GM03348 (cell line): ENCODE data around the gene MILR1.
"Not testable (repeated sequence)": the region's sequence is repeated elsewhere in the genome, so short reads cannot be mapped to it uniquely, and the experiment has no call there.

ENCODE experiments used
- DNase-seq: peaks from one replicate; pipeline ENCODE4 v3.0.0; 2012; ENCODE audit warnings: low spot score

The MILR1 gene

GRCh38 chr17:64448665-64449512 lies at the start of gene MILR1:
MILR1 (plus strand) TSS chr17:64449115; CDS start chr17:64449169, 54 bp downstream.
- peak; percentile 84 for DNase-seq

GRCh38 chr17:64399767-64400156 lies 49.2 kb upstream of the MILR1 start:
- DNase-seq, result no peak

GRCh38 chr17:64400642-64401041 lies 48.3 kb upstream of the MILR1 start:
- DNase-seq, result no peak

- DNase-seq, result no peak
These were observed 47.6 kb upstream of the MILR1 start for GRCh38 chr17:64401244-64401860.

- no peak for DNase-seq
These were observed 47.0 kb upstream of the MILR1 start for GRCh38 chr17:64401941-64402340.

- DNase-seq, result no peak
These were observed 46.4 kb upstream of the MILR1 start for GRCh38 chr17:64402469-64402868.

- DNase-seq, result no peak
These were observed 44.9 kb upstream of the MILR1 start for GRCh38 chr17:64403881-64404460.

GRCh38 chr17:64406321-64407200 lies 42.4 kb upstream of the MILR1 start:
- DNase-seq, result no peak

GRCh38 chr17:64410750-64411490 lies 38.0 kb upstream of the MILR1 start:
- no peak for DNase-seq

- peak; percentile 47 for DNase-seq
These were observed 36.7 kb upstream of the MILR1 start for GRCh38 chr17:64411999-64412771.

- no peak for DNase-seq
These were observed 36.0 kb upstream of the MILR1 start for GRCh38 chr17:64412944-64413381.

- DNase-seq, result no peak
These were observed 35.4 kb upstream of the MILR1 start for GRCh38 chr17:64413513-64413912.

GRCh38 chr17:64418506-64419339 lies 30.2 kb upstream of the MILR1 start:
- peak; percentile 76 for DNase-seq

- peak; percentile 83 for DNase-seq
These were observed 28.7 kb upstream of the MILR1 start for GRCh38 chr17:64420143-64420670.

- DNase-seq, result not testable (repeated sequence)
These were observed 26.8 kb upstream of the MILR1 start for GRCh38 chr17:64422121-64422520.

- no peak for DNase-seq
These were observed 25.0 kb upstream of the MILR1 start for GRCh38 chr17:64423881-64424280.

GRCh38 chr17:64424324-64424849 lies 24.5 kb upstream of the MILR1 start:
- no peak for DNase-seq

- no peak for DNase-seq
These were observed 23.7 kb upstream of the MILR1 start for GRCh38 chr17:64425191-64425590.

- DNase-seq, result no peak
These were observed 22.3 kb upstream of the MILR1 start for GRCh38 chr17:64426596-64426995.
